Natural killer cell (primary cell): ENCODE data around the gene TAMM41. TPM values are rescaled to one million over a fixed set of nuclear protein-coding genes. Genes with fewer than 3 reads are reported as not detected.

Experiments used
- ATAC-seq, 3 donors: fragments of 150-1000 bp in 2 of 3; fragments of 200-7000 bp in 1 of 3; cut with Tn5 transposase; 1 replicate in 1 of 3; 2 replicates in 2 of 3; pipeline ENCODE4 v1.10.0; 2021; ENCODE audit warnings: mild to moderate bottlenecking in 2 of 3, moderate library complexity in 2 of 3
- DNase-seq, 2 donors: peaks; one replicate each; pipeline versions ENCODE4 v3.0.0 to v3.0.0-alpha.2; 2013 to 2021; ENCODE audit warnings: mixed read lengths in 1 of 2
- H3K27ac ChIP-seq: one replicate; pipeline ENCODE4 v1.5.1; 2013; ENCODE audit warnings: mild to moderate bottlenecking, low read length
- H3K27me3 ChIP-seq: one replicate; pipeline ENCODE4 v1.6.1; 2013; ENCODE audit warnings: low read length; ENCODE audit not compliant: control insufficient read depth, insufficient read depth
- H3K36me3 ChIP-seq: one replicate; pipeline ENCODE4 v1.6.1; 2013; ENCODE audit warnings: low read length; ENCODE audit not compliant: control insufficient read depth, insufficient read depth
- H3K4me1 ChIP-seq: one replicate; pipeline ENCODE4 v1.6.1; 2013; ENCODE audit warnings: low read length; ENCODE audit not compliant: control insufficient read depth, insufficient read depth
- H3K4me3 ChIP-seq: one replicate; pipeline ENCODE4 v1.5.1; 2013; ENCODE audit warnings: low read length
- H3K9me3 ChIP-seq: one replicate; pipeline ENCODE4 v1.6.1; 2013; ENCODE audit warnings: low read length; ENCODE audit not compliant: control insufficient read depth, insufficient read depth
- H3K27ac Mint-ChIP-seq, 2 donors: one replicate each; pipeline ENCODE4 v1.8.0; 2022; ENCODE audit warnings: mild to moderate bottlenecking in 2 of 2, mixed read lengths in 2 of 2, moderate library complexity in 1 of 2
- H3K27me3 Mint-ChIP-seq, 2 donors: one replicate each; pipeline ENCODE4 v1.8.0; 2022; ENCODE audit warnings: low read depth in 2 of 2, mixed read lengths in 2 of 2
- H3K36me3 Mint-ChIP-seq: one replicate; pipeline ENCODE4 v1.8.0; 2022; ENCODE audit warnings: mixed read lengths
- H3K4me1 Mint-ChIP-seq, 2 donors: one replicate each; pipeline ENCODE4 v1.8.0; 2022; ENCODE audit warnings: mixed read lengths in 2 of 2
- H3K4me3 Mint-ChIP-seq: one replicate; pipeline ENCODE4 v1.8.0; 2022; ENCODE audit warnings: mild to moderate bottlenecking, moderate library complexity, mixed read lengths
- H3K9me3 Mint-ChIP-seq, 2 donors: one replicate each; pipeline ENCODE4 v1.8.0; 2022; ENCODE audit warnings: mixed read lengths in 2 of 2
- WGBS: methylation state at CpG from one replicate; pipeline ENCODE4 v1.1.7; 2013; ENCODE audit warnings: missing lambda C conversion rate; ENCODE audit not compliant: insufficient coverage; 5-methylcytosine and 5-hydroxymethylcytosine counted together
- intact Hi-C: fragments of 100-400 bp; cut with micrococcal nuclease; formaldehyde crosslinking; loops from one replicate; pipeline ENCODE4 v1.14.2; 2022
- total RNA-seq, 4 donors: library from RNA; stranded (reverse); fragments of 120-200 nt in 1 of 4; gene quantifications; one replicate each; pipeline versions ENCODE4 v1.2.3 to v1.2.4, GENCODE V29; 2013 to 2022
- TF ChIP-seq, protein P1 (sequence below): fragments of 200-600 bp; IDR thresholded peaks from one replicate; pipeline ENCODE4 v1.8.0; 2022; ENCODE audit warnings: antibody characterized with exemption

TAMM41 gene
- total RNA-seq, 3 donors from 2014 or later (not counting 1 experiment from before 2014, with no cell fraction given), result 17.9 to 25.8 (median 23.2) TPM

DNA sequence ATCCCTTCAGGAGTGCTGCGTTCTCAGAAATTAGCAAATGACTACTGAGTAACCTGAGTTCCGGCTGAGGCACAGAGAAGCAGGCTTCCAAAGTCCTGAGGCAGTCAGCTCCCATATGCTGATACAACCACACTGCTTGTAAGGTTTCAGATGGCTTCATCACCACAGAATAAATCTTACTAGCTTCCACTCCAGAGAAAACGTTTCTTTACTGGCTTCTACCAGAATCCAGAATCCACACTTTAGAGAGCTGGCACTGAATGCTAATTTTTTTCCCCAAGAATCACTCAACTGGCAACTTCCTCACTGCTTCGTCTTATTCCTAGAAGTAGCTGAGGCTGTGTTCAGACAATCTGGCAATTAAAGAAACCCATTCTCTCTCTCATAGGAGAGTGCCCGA, 21.4 kb downstream of the TAMM41 start:
- no peak overlapping the region for H3K4me3 ChIP-seq
- Mint-ChIP-seq H3K4me1 (no peaks in the 10 kb centered on the region), H3K9me3 (no peaks in the 10 kb centered on the region), H3K27me3 (no peaks in the 10 kb centered on the region), H3K36me3 (peaks cover 35% of the 10 kb centered on the region), H3K27ac (no peak overlapping the region), H3K4me3 (no peak overlapping the region)
- ATAC-seq, result no peak
- H3K36me3 ChIP-seq, result peaks cover 68% of the 10 kb centered on the region
- H3K27me3 ChIP-seq, result no peaks in the 10 kb centered on the region
- no peak for DNase-seq
- no peaks in the 10 kb centered on the region for H3K9me3 ChIP-seq
- no peak overlapping the region for H3K27ac ChIP-seq
- TF ChIP-seq, protein P1, sequence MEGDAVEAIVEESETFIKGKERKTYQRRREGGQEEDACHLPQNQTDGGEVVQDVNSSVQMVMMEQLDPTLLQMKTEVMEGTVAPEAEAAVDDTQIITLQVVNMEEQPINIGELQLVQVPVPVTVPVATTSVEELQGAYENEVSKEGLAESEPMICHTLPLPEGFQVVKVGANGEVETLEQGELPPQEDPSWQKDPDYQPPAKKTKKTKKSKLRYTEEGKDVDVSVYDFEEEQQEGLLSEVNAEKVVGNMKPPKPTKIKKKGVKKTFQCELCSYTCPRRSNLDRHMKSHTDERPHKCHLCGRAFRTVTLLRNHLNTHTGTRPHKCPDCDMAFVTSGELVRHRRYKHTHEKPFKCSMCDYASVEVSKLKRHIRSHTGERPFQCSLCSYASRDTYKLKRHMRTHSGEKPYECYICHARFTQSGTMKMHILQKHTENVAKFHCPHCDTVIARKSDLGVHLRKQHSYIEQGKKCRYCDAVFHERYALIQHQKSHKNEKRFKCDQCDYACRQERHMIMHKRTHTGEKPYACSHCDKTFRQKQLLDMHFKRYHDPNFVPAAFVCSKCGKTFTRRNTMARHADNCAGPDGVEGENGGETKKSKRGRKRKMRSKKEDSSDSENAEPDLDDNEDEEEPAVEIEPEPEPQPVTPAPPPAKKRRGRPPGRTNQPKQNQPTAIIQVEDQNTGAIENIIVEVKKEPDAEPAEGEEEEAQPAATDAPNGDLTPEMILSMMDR, result no peak
- no peaks in the 10 kb centered on the region for H3K4me1 ChIP-seq
- WGBS, result 96% methylated on average over 5 of the region's 5 CpGs
- intact Hi-C loops, result no loop called here

GRCh38 chr3:11820531-11821041, 26.1 kb downstream of the TAMM41 start:
- Histone ChIP-seq H3K27me3 (no peaks in the 10 kb centered on the region), H3K4me3 (no peak overlapping the region), H3K4me1 (no peaks in the 10 kb centered on the region), H3K36me3 (peaks cover 39% of the 10 kb centered on the region), H3K27ac (no peak overlapping the region), H3K9me3 (no peaks in the 10 kb centered on the region)
- DNase-seq (no peak), ATAC-seq (no peak)
- H3K4me1 Mint-ChIP-seq, result no peaks in the 10 kb centered on the region
- H3K4me3 Mint-ChIP-seq, result no peak overlapping the region
- H3K27me3 Mint-ChIP-seq, result no peaks in the 10 kb centered on the region
- TF ChIP-seq, protein P1, result no peak
- intact Hi-C loops, result no loop called here
- H3K36me3 Mint-ChIP-seq, result peaks cover 21% of the 10 kb centered on the region
- H3K9me3 Mint-ChIP-seq, result no peaks in the 10 kb centered on the region
- WGBS, result 64% methylated on average over 3 of the region's 3 CpGs
- H3K27ac Mint-ChIP-seq, result no peak overlapping the region

- Histone ChIP-seq H3K27me3 (no peaks in the 10 kb centered on the region), H3K9me3 (no peaks in the 10 kb centered on the region), H3K4me3 (no peak overlapping the region), H3K4me1 (no peaks in the 10 kb centered on the region), H3K27ac (no peak overlapping the region), H3K36me3 (peaks cover 33% of the 10 kb centered on the region)
- Mint-ChIP-seq H3K27ac (no peak overlapping the region), H3K36me3 (peaks cover 32% of the 10 kb centered on the region), H3K9me3 (no peaks in the 10 kb centered on the region), H3K4me3 (no peak overlapping the region), H3K27me3 (no peaks in the 10 kb centered on the region), H3K4me1 (no peaks in the 10 kb centered on the region)
- DNase-seq, result no peak
- WGBS, result 97% methylated on average over 3 of the region's 4 CpGs
- TF ChIP-seq, protein P1, result no peak
- ATAC-seq, result no peak
- intact Hi-C loops, result no loop called here
Measured at GRCh38 chr3:11819146-11819689, 27.5 kb downstream of the TAMM41 start.

GRCh38 chr3:11818033-11818432, 28.7 kb downstream of the TAMM41 start:
- Mint-ChIP-seq H3K36me3 (peaks cover 35% of the 10 kb centered on the region), H3K4me1 (no peaks in the 10 kb centered on the region), H3K9me3 (no peaks in the 10 kb centered on the region), H3K27ac (no peak overlapping the region), H3K4me3 (no peak overlapping the region), H3K27me3 (no peaks in the 10 kb centered on the region)
- 94% methylated on average over 3 of the region's 5 CpGs for WGBS
- H3K9me3 ChIP-seq, result no peaks in the 10 kb centered on the region
- no peaks in the 10 kb centered on the region for H3K27me3 ChIP-seq
- no peak overlapping the region for H3K27ac ChIP-seq
- intact Hi-C loops, result no loop called here
- ATAC-seq, result no peak
- peaks cover 36% of the 10 kb centered on the region for H3K36me3 ChIP-seq
- H3K4me1 ChIP-seq, result no peaks in the 10 kb centered on the region
- DNase-seq, result no peak
- TF ChIP-seq, protein P1, result no peak
- H3K4me3 ChIP-seq, result no peak overlapping the region
